DMS 273 (cell line): ENCODE results near the gene MCM6.
"Not testable (repeated sequence)": the region's sequence is repeated elsewhere in the genome, so short reads cannot be mapped to it uniquely, and the experiment has no call there.

Experiments
- DNase-seq: peaks from one replicate; lab custom pipeline; 2025; ENCODE audit not compliant: unreplicated experiment; lab: John Stamatoyannopoulos, UW

The MCM6 gene

DNA sequence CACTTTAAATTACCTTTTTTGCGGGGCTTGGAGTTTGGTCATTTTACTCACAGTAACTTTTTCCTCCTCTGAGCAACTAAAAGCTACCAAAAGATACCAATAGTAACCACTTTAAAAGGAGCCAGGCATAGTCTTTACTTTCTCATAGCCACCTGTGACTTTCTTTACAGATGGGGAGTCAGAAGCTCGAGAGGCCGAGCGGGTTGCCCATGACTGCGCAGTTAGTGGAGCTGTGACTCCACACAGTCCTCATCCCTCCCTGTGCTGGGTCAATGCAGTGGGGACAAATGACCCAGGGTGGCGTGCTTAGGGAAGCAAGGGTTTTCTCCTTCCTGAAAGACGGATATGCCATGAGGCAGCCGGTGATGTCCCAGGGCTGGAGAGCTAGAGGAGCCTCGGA is 51.1 kb downstream of the MCM6 start:
- no peak for DNase-seq

DNA sequence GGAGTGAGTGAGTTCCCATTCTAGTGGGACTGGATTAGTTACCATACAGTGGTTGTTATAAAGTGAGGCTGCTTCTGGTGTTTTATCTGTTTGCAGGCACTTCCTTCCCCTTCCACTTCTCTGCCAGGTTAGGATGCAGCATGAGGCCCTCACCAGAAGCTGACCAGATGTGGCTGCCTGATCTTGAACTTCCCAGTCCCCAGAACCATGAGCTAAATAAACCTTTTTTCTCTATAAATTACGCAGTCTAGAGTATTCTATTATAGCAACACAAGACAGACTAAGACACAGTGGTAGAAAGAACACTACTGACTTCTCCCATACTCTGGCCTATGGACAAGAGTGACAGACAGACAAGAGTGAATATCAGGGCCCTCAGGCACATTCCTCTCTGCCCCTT is 53.4 kb downstream of the MCM6 start:
- DNase-seq = no peak

- no peak for DNase-seq
Measured at GRCh38 chr2:135821190-135821589, 55.1 kb downstream of the MCM6 start.

DNA sequence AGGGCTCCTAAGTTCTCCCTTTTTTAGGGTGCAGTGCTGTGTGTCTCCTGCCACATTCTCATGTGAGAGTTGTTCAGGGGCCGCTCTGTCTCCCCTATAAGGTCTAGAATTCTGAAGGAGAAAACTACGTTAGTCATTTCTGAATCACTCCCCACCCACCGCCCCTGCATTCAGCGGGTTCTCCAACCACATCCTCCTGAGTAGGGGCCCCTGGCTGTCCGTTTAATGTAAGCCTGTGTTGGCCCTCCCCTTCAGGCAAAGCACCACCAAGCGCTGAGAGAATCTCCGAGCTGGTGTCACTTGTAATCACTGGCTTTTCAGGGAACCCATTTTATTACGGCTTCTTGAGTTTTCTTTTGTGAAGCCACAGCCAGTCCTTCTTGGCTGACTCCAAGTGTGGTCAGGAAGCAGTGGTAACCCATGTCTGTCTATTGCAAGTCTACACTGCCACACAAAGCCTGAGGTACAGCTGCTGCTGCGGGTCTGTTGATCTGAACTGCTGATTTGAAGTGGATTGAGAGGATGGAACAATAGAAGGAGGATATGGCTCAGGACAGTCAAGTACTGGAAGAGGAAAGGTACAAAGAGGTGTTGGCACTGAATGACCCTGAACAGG is 56.1 kb downstream of the MCM6 start:
- DNase-seq = no peak

GRCh38 chr2:135818937-135819610 is 57.2 kb downstream of the MCM6 start:
- DNase-seq = peak; percentile 49

DNA sequence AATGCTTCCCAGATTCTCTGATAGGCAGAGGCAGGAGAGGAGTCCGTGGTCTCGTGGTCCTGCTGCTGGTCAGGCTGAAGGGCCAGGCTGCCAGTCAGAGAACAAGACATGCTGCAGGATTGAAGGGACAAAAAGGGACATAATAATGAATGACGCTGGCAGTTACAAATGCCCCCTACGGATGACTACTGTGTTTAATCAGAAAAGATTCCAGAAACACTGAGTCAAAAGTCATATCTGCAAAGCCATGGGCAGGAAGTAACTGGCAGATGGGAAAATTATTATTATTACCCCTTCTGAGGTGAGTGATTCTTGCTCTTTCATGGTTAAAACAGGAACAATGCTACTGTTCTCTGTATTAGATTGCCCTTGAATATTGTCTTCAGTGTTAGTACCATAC is 58.3 kb downstream of the MCM6 start:
- no peak for DNase-seq

DNA sequence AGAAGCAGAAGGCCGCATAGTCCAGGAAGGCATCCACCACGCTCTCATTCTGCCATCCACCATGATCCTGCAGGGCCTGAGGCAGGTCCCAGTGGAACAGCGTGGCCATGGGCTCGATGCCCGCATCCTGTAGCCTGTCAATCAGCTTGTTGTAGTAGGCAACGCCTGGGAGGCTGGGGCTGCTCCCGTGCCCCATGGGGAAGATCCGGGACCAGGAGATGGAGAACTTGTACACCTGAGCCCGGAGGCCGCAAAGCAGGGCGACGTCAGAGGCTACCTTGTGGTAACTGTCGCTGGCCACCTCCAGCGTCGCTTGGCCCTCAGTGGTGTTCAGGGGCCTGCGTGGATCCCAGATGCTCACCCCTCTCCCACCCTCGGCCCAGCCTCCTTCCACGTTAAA is 58.8 kb downstream of the MCM6 start:
- no peak for DNase-seq

DNA sequence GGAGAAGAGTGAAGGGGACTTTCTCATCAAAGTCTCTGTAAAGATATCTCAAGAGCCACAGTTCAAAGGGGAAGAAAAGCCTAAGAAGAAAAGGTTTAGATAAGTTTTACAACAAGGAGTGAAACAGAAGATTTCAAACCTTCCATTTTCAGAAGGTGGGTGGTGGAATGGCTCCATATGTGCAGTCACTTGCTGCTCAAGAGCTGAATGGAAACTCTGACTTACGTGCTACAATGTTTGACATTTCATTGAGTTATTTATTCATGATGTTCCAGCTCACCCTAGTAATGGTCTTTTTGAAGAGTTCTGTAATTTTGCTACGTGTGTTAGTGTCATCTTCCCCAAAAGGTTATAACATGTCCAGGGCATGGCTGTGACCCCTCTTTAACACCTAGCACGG is 61.0 kb downstream of the MCM6 start:
- no peak for DNase-seq

- no peak for DNase-seq
Measured at GRCh38 chr2:135812907-135813511, 63.2 kb downstream of the MCM6 start.

- not testable (repeated sequence) for DNase-seq
Measured at GRCh38 chr2:135807874-135808273, 68.4 kb downstream of the MCM6 start.

DNA sequence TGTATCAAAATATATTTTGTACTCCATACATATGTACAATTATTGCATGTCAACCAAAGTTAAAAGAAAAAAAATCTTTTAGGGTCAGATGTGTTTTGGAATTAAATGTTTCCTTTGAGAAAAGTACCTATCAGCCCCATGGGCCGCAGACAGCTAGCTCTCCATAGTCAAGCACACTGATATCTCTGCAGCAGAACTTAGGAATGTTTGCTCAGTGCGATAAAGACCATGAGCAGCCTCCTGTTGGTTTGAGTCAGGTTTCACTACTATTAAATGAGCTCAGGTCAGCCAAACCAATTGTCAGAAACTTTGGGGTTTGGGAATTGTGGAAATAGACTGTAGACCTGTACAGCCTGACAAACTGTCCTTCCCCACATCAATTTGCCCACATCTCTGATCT is 73.0 kb downstream of the MCM6 start:
- no peak for DNase-seq

- DNase-seq = no peak
Measured at GRCh38 chr2:135802350-135802749, 73.9 kb downstream of the MCM6 start.

- no peak for DNase-seq
Measured at GRCh38 chr2:135800513-135801460, 75.5 kb downstream of the MCM6 start.

DNA sequence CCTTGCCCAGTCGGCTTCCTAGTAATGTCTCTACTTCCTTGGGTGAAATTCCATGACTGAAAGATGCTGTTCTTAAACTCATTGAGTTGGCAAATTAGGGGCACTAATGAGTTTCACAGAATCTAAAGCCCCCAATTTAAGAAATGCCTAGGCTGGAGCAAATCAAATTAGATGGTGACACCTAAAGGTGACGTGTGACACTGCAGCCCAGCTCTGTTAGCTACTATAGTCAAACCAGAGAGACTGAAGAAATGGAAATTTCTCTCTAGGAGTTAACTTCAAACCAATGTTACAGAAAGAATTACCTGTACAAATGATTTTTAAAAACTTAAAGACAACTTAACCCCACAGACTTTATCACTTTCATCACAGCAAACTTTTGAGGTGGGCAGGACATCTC is 76.5 kb downstream of the MCM6 start:
- peak; percentile 11 for DNase-seq

- DNase-seq = peak; percentile 58
Measured at GRCh38 chr2:135798762-135799161, 77.5 kb downstream of the MCM6 start.

DNA sequence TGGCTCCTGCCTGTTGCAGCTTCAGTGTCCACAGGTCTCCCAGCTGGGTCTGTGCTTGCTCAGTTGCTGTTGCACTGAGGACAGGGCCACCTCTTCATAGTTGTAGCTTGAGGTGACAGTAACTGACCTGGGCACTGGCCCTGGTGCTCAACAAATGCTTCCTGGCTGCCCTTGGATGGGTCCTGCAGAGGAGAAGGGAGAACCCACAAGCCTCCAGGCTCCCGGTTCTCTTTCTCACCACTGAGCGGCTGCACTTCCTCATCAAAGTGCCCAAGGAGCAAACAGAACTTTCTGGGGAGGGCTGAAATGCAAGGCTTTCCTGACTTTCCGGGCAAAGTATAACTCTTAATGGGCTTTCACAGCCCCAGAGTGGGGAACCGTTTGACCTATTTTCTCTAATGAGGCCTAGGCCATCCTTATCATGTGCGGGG is 78.0 kb downstream of the MCM6 start:
- DNase-seq = no peak

DNA sequence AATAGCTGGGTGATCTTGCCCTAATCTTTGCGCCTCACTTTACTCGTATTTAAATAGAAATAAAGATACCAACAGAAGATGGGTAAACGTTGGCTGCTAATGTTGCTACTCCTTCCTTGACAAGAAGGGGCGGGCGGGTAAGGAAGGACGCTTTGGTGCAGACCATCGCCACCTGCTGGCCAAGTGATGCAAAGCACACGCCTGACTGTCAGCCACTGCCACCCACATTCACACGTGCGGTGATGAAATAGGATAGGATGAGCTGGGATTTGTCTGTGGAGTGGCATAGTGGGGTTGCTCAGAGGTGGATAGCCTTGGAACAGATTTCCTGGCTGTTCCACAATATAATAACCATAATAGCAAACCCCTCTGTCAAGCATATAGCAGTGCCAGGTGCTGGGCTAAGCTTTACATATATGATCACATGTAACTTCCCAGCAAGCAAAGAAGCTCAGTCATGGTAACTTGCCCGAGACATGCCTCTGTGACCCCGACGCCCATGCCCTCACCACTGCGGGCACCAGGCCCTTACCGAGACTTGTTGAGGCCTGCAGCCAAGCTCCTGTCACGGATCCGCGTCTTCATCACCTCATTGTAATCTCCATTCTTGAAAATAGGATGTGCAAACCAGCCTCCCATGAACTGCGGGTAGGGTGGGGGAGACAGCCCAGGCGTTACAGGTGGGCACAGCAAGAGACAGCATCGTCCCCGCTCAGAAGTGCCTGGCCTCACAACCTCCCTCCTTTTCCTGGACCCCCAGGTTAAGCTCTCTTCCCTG is 78.6 kb downstream of the MCM6 start:
- DNase-seq = peak; percentile 89

GRCh38 chr2:135796606-135797005 is 79.6 kb downstream of the MCM6 start:
- no peak for DNase-seq

GRCh38 chr2:135795641-135796040 is 80.6 kb downstream of the MCM6 start:
- DNase-seq = not testable (repeated sequence)

GRCh38 chr2:135792401-135793150 is 83.7 kb downstream of the MCM6 start:
- no peak for DNase-seq
